Measurements from ENCODE around the gene PCP2. TPM values are rescaled to one million over a fixed set of nuclear protein-coding genes. Genes with fewer than 3 reads are reported as not detected.

PCP2 gene
- total RNA-seq, 1 experiment from 2014 or later = not detected

DNA sequence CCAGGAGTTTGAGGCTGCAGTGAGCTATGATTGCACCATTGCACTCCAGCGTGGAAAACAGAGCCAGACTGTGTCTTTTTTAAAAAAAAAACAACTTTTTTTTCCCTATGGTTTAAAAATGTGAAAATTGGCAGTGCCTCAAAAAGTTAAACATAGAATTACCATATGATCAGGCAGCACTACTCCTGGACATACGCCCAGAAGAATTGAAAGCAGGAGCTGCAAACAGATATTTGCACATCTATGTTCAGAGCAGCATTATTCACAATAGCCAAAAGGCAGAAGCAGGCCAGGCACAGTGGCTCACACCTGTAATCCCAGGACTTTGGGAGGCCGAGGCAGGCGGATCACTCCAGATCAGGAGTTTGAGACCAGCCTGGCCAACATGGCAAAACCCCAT, 31.6 kb upstream of the PCP2 start:
- Histone ChIP-seq H3K79me2 (ENCODE audit: insufficient read depth, low read length) (no peaks in the 10 kb centered on the region), H2BK20ac (ENCODE audit: low read depth, low read length, poor library complexity, severe bottlenecking) (no peak overlapping the region), H3K79me1 (ENCODE audit: insufficient read depth, low read depth, low read length, poor library complexity, severe bottlenecking) (no peaks in the 10 kb centered on the region), H3K23ac (ENCODE audit: insufficient read length, low read depth, low read length) (no peak overlapping the region), H2BK15ac (ENCODE audit: low read depth, low read length) (no peak overlapping the region), H3K56ac (ENCODE audit: insufficient read length, low read depth, low read length) (no peak overlapping the region), H2AFZ (ENCODE audit: low read length) (no peak overlapping the region), H3K9me3 (ENCODE audit: control insufficient read depth, low read depth, low read length) (no peaks in the 10 kb centered on the region), H3K4ac (ENCODE audit: low read depth, low read length) (no peak overlapping the region), H4K5ac (ENCODE audit: insufficient read length, low read depth, low read length) (no peak overlapping the region), H2BK12ac (ENCODE audit: insufficient read length, low read depth, low read length) (no peak overlapping the region), H3K18ac (ENCODE audit: insufficient read length, low read depth, low read length) (no peak overlapping the region), H3T11ph (ENCODE audit: low read length) (no peak overlapping the region), H3K4me1 (ENCODE audit: insufficient read depth, low read length) (no peaks in the 10 kb centered on the region), H4K8ac (replicated peaks; ENCODE audit: insufficient read length, low read depth, low read length) (no peak overlapping the region), H3K14ac (ENCODE audit: insufficient read depth, low read length) (no peak overlapping the region), H4K91ac (ENCODE audit: insufficient read length, low read depth, low read length) (no peak overlapping the region), H2BK120ac (ENCODE audit: low read depth, low read length, poor library complexity, severe bottlenecking) (no peak overlapping the region), H3K23me2 (ENCODE audit: insufficient read length, low read depth, low read length, poor library complexity, severe bottlenecking) (peaks cover 6% of the 10 kb centered on the region), H2BK5ac (ENCODE audit: insufficient read length, low read length) (no peak overlapping the region), H2AK5ac (ENCODE audit: insufficient read length, low read length) (no peak overlapping the region), H4K20me1 (ENCODE audit: control insufficient read depth, insufficient read depth, insufficient read length) (no peaks in the 10 kb centered on the region), H3K4me2 (ENCODE audit: insufficient read depth, insufficient read length, low read length) (no peak overlapping the region), H3K27me3 (ENCODE audit: insufficient read depth, low read length) (peaks cover 2% of the 10 kb centered on the region), H3K27ac (ENCODE audit: insufficient read length, low read depth, low read length) (no peak overlapping the region), H3K9ac (ENCODE audit: extremely low read depth, insufficient read length, low read length) (no peak overlapping the region)
- Mint-ChIP-seq H3K9me3 (peaks cover 0 to 3% of the 10 kb centered on the region in 2 experiments; a peak in 1 of 5 replicates), H3K4me3 (no peak overlapping the region), H3K27me3 (ENCODE audit: low read depth) (peaks cover 81% of the 10 kb centered on the region), H3K36me3 (ENCODE audit: insufficient read depth in 1 of 3, low read depth in 3 of 3) (no peaks in the 10 kb centered on the region; a peak in 1 of 7 replicates), H3K4me1 (peaks cover 0 to 7% of the 10 kb centered on the region in 2 experiments; a peak in 3 of 4 replicates), H3K27ac (no peak overlapping the region)
- TF ChIP-seq, protein P1, sequence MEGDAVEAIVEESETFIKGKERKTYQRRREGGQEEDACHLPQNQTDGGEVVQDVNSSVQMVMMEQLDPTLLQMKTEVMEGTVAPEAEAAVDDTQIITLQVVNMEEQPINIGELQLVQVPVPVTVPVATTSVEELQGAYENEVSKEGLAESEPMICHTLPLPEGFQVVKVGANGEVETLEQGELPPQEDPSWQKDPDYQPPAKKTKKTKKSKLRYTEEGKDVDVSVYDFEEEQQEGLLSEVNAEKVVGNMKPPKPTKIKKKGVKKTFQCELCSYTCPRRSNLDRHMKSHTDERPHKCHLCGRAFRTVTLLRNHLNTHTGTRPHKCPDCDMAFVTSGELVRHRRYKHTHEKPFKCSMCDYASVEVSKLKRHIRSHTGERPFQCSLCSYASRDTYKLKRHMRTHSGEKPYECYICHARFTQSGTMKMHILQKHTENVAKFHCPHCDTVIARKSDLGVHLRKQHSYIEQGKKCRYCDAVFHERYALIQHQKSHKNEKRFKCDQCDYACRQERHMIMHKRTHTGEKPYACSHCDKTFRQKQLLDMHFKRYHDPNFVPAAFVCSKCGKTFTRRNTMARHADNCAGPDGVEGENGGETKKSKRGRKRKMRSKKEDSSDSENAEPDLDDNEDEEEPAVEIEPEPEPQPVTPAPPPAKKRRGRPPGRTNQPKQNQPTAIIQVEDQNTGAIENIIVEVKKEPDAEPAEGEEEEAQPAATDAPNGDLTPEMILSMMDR (conservative IDR thresholded peaks at IDR 0.05) = no peak
- DNase-seq = no peak
- no CpG with 5 or more reads among the region's 4 CpGs for WGBS (ENCODE audit: extremely low coverage, insufficient read length, low lambda C conversion rate)
